ENCODE data around the gene PHLPP1. TPM values are rescaled to one million over a fixed set of nuclear protein-coding genes. Genes with fewer than 3 reads are reported as not detected.

The PHLPP1 gene
- total RNA-seq, 4 donors from 2014 or later = 28.1 to 56.6 (median 37.1) TPM

DNA sequence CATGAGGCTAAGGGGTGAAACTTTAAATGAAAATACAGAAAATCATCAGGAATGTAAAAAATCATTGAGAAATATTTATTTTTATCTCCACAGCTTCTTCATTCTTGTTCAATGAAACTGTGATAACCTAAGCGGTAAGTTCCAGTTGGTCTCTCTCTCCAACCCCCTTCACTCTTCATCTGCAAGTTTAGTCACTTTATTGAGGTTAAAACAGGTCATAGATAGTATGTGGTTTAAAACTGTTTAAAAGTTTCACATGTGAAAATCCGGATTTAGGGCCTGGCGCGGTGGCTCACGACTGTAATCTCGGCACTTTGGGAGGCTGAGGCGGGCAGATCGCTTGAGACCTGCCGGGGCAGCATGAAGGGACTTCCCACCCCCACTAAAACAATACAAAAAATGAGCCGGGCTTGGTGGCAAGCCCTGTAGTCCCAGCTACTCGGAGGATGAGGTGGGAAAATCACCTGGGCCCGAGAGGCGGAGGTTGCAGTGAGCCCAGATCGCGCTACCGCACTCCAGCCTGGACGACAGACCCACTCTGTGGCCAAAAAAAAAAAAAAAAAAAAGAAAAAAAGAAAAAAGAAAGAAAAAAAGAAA lies 1.6 kb upstream of the PHLPP1 start:
- Histone ChIP-seq H3K27me3 (no peaks in the 10 kb centered on the region), H3K36me3 (no peaks in the 10 kb centered on the region), H3K4me3 (no peak overlapping the region), H3K27ac (no peak overlapping the region), H3K9me3 (no peaks in the 10 kb centered on the region), H3K4me1 (peaks cover 18% of the 10 kb centered on the region)
- DNase-seq (ENCODE audit: low spot score in 2 of 2) = no peak
- TF ChIP-seq EP300 (IDR thresholded peaks at IDR 0.05) (no peak), POLR2AphosphoS5 (IDR thresholded peaks at IDR 0.05) (no peak), POLR2A (IDR thresholded peaks at IDR 0.05) (no peak)
- TF ChIP-seq, protein P1, sequence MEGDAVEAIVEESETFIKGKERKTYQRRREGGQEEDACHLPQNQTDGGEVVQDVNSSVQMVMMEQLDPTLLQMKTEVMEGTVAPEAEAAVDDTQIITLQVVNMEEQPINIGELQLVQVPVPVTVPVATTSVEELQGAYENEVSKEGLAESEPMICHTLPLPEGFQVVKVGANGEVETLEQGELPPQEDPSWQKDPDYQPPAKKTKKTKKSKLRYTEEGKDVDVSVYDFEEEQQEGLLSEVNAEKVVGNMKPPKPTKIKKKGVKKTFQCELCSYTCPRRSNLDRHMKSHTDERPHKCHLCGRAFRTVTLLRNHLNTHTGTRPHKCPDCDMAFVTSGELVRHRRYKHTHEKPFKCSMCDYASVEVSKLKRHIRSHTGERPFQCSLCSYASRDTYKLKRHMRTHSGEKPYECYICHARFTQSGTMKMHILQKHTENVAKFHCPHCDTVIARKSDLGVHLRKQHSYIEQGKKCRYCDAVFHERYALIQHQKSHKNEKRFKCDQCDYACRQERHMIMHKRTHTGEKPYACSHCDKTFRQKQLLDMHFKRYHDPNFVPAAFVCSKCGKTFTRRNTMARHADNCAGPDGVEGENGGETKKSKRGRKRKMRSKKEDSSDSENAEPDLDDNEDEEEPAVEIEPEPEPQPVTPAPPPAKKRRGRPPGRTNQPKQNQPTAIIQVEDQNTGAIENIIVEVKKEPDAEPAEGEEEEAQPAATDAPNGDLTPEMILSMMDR (IDR thresholded peaks at IDR 0.05) = no peak
- WGBS = 89% methylated on average over 17 of the region's 17 CpGs

DNA sequence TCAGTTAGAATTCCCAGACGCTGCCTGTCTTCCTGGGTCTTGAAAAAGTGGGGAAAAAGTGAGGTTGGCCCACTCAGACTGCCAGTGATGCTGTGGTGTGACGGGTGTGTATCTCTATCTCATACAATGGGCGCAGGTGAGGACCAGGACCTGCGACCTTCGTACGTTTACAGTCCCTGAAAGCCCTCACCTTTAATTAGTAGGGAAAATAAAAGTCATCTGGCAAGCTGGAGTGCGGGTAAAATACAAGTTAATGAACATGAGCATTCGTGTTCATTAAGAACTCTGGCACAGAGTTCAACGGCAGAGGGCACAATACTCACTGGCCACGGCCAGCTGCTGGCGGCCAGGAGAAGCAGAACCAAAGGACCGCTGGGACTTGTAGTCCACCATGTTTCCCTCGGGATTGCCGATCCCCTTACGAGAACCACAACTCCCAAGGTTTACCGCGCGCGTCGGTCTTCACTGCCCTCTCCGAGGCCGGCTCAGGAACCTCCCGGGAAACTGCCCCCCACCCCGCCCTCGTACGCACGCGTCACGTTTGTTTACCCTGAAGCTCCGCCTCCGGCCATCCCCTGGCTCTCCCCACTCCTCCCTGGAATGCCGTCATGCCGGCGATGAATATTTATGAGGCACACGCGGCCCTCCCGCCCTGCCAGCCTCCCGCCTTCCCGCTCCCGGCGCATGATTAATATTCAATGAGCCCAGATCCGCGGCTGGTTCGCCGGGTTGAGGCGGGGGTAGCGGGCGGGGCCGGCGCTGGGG lies 488 bp upstream of the PHLPP1 start:
- no peaks in the 10 kb centered on the region for H3K27me3 ChIP-seq
- H3K9me3 ChIP-seq = no peaks in the 10 kb centered on the region
- WGBS = 6% methylated on average over 25 of the region's 50 CpGs
- peak overlapping the region; percentile 62 for H3K4me3 ChIP-seq
- H3K27ac ChIP-seq = peak overlapping the region; percentile 96
- DNase-seq (ENCODE audit: low spot score in 2 of 2) = peak; percentile 100
- no peaks in the 10 kb centered on the region for H3K36me3 ChIP-seq
- peaks cover 29% of the 10 kb centered on the region for H3K4me1 ChIP-seq
- TF ChIP-seq EP300 (IDR thresholded peaks at IDR 0.05) (no peak), POLR2AphosphoS5 (IDR thresholded peaks at IDR 0.05) (peak in 1 of 3 donors; percentile 54)
- TF ChIP-seq, protein P1 (IDR thresholded peaks at IDR 0.05) = peak; percentile 59 to 69

DNA sequence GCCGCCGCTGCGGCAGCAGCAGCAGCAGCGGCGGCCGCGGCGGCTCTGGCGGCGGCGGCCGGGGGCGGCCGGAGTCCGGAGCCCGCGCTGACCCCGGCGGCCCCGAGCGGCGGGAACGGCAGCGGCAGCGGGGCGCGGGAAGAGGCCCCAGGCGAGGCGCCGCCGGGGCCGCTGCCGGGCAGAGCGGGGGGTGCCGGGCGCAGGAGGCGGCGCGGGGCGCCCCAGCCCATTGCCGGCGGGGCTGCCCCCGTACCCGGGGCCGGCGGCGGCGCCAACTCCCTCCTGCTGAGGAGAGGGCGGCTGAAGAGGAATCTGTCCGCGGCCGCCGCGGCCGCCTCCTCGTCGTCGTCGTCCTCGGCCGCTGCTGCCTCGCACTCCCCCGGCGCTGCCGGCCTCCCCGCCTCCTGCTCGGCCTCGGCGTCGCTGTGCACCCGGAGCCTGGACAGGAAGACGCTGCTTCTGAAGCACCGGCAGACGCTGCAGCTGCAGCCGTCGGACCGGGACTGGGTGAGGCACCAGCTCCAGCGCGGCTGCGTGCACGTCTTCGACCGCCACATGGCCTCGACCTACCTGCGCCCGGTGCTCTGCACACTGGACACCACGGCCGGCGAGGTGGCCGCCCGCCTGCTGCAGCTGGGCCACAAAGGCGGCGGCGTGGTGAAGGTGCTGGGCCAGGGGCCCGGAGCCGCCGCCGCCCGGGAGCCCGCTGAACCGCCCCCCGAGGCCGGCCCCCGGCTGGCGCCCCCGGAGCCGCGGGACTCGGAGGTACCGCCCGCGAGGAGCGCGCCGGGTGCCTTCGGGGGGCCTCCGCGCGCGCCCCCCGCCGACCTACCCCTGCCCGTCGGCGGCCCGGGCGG lies 646 bp downstream of the PHLPP1 start:
- peak overlapping the region; percentile 62 for H3K4me3 ChIP-seq
- DNase-seq (ENCODE audit: low spot score in 2 of 2) = peak; percentile 74 to 84
- 4% methylated on average over 5 of the region's 127 CpGs for WGBS
- TF ChIP-seq, protein P1 (IDR thresholded peaks at IDR 0.05) = no peak
- TF ChIP-seq POLR2AphosphoS5 (IDR thresholded peaks at IDR 0.05) = peak in 1 of 3 donors; percentile 45
- no peaks in the 10 kb centered on the region for H3K36me3 ChIP-seq
- H3K9me3 ChIP-seq = no peaks in the 10 kb centered on the region
- H3K4me1 ChIP-seq = peaks cover 36% of the 10 kb centered on the region
- H3K27ac ChIP-seq = peak overlapping the region; percentile 96
- no peaks in the 10 kb centered on the region for H3K27me3 ChIP-seq

DNA sequence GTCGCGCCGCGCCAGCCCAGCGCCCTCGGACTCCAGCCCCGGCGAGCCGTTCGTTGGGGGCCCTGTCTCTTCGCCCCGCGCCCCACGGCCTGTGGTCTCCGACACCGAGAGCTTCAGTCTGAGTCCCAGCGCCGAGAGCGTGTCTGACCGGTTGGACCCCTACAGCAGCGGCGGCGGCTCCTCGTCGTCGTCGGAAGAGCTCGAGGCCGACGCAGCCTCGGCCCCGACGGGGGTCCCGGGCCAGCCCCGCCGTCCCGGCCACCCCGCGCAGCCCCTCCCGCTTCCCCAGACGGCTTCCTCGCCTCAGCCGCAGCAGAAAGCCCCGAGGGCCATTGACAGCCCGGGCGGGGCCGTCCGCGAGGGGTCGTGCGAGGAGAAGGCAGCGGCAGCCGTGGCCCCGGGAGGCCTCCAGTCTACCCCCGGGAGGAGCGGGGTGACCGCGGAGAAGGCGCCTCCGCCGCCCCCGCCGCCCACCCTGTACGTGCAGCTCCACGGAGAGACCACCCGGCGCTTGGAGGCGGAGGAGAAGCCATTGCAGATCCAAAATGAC lies 1.4 kb downstream of the PHLPP1 start:
- peak overlapping the region; percentile 96 for H3K27ac ChIP-seq
- H3K36me3 ChIP-seq = no peaks in the 10 kb centered on the region
- no CpG with 5 or more reads among the region's 68 CpGs for WGBS
- peak overlapping the region; percentile 62 for H3K4me3 ChIP-seq
- H3K9me3 ChIP-seq = no peaks in the 10 kb centered on the region
- peaks cover 40% of the 10 kb centered on the region for H3K4me1 ChIP-seq
- no peaks in the 10 kb centered on the region for H3K27me3 ChIP-seq
- peak in 1 of 2 donors; percentile 75 for DNase-seq (ENCODE audit: low spot score in 2 of 2)
- TF ChIP-seq POLR2AphosphoS5 (IDR thresholded peaks at IDR 0.05) (no peak), POLR2A (IDR thresholded peaks at IDR 0.05) (no peak), EP300 (IDR thresholded peaks at IDR 0.05) (no peak)
- TF ChIP-seq, protein P1 (IDR thresholded peaks at IDR 0.05) = no peak

Data from suprapubic skin (tissue), 4 donors.